H9 (cell line): ENCODE results near the gene PLAC9. TPM values are rescaled to one million over a fixed set of nuclear protein-coding genes. Genes with fewer than 3 reads are reported as not detected.

Experiments
- DNase-seq: peaks from one replicate; pipeline ENCODE4 v3.0.0-alpha.2; 2017
- H2AFZ ChIP-seq: one replicate; pipeline ENCODE4 v1.6.1; 2013; ENCODE audit warnings: mild to moderate bottlenecking, low read length, control low read depth, moderate library complexity
- H2AK5ac ChIP-seq: 2 replicates; pipeline ENCODE4 v1.6.1; 2013; ENCODE audit warnings: low read length, control low read depth, mixed read lengths; ENCODE audit not compliant: insufficient read length
- H2BK120ac ChIP-seq: one replicate; pipeline ENCODE4 v1.6.1; 2013; ENCODE audit warnings: low read depth, mild to moderate bottlenecking, low read length, control low read depth, inconsistent platforms; ENCODE audit not compliant: poor library complexity, severe bottlenecking
- H2BK12ac ChIP-seq: 2 replicates; pipeline ENCODE4 v1.6.1; 2013; ENCODE audit warnings: low read length, control low read depth, mixed read lengths, low read depth; ENCODE audit not compliant: insufficient read length
- H2BK15ac ChIP-seq: 2 replicates; pipeline ENCODE4 v1.6.1; 2013; ENCODE audit warnings: low read depth, low read length, control low read depth
- H2BK20ac ChIP-seq: one replicate; pipeline ENCODE4 v1.6.1; 2013; ENCODE audit warnings: low read depth, mild to moderate bottlenecking, low read length, control low read depth, inconsistent platforms; ENCODE audit not compliant: poor library complexity, severe bottlenecking
- H2BK5ac ChIP-seq: 2 replicates; pipeline ENCODE4 v1.6.1; 2013; ENCODE audit warnings: low read length, control low read depth, mixed read lengths; ENCODE audit not compliant: insufficient read length
- H3K14ac ChIP-seq: 2 replicates; pipeline ENCODE4 v1.6.1; 2013; ENCODE audit warnings: low read length, control low read depth; ENCODE audit not compliant: insufficient read depth
- H3K18ac ChIP-seq: 2 replicates; pipeline ENCODE4 v1.6.1; 2013; ENCODE audit warnings: low read depth, mild to moderate bottlenecking, mixed read lengths, low read length, control low read depth; ENCODE audit not compliant: insufficient read length
- H3K23ac ChIP-seq: 2 replicates; pipeline ENCODE4 v1.6.1; 2013; ENCODE audit warnings: low read length, control low read depth, mixed read lengths, low read depth; ENCODE audit not compliant: insufficient read length
- H3K23me2 ChIP-seq: 2 replicates; pipeline ENCODE4 v1.6.1; 2013; ENCODE audit warnings: low read depth, mild to moderate bottlenecking, mixed read lengths, low read length, control low read depth; ENCODE audit not compliant: insufficient read length, poor library complexity, severe bottlenecking
- H3K27ac ChIP-seq: 2 replicates; pipeline ENCODE4 v1.5.1; 2013; ENCODE audit warnings: low read length, control low read depth, mixed read lengths, low read depth; ENCODE audit not compliant: insufficient read length
- H3K27me3 ChIP-seq: 2 replicates; pipeline ENCODE4 v1.6.1; 2013; ENCODE audit warnings: low read length, control low read depth, inconsistent platforms; ENCODE audit not compliant: insufficient read depth
- H3K4ac ChIP-seq: 2 replicates; pipeline ENCODE4 v1.6.1; 2013; ENCODE audit warnings: low read depth, mild to moderate bottlenecking, control low read depth, inconsistent platforms, low read length, moderate library complexity
- H3K4me1 ChIP-seq: 2 replicates; pipeline ENCODE4 v1.6.1; 2013; ENCODE audit warnings: low read length, control low read depth, inconsistent platforms; ENCODE audit not compliant: insufficient read depth
- H3K4me2 ChIP-seq: 2 replicates; pipeline ENCODE4 v1.6.1; 2013; ENCODE audit warnings: low read length, control low read depth, mixed read lengths; ENCODE audit not compliant: insufficient read length, insufficient read depth
- H3K56ac ChIP-seq: 2 replicates; pipeline ENCODE4 v1.6.1; 2013; ENCODE audit warnings: low read depth, mild to moderate bottlenecking, mixed read lengths, low read length, control low read depth; ENCODE audit not compliant: insufficient read length
- H3K79me1 ChIP-seq: 2 replicates; pipeline ENCODE4 v1.6.1; 2013; ENCODE audit warnings: low read depth, mild to moderate bottlenecking, moderate library complexity, low read length, control low read depth, inconsistent platforms; ENCODE audit not compliant: insufficient read depth, poor library complexity, severe bottlenecking
- H3K79me2 ChIP-seq: 2 replicates; pipeline ENCODE4 v1.6.1; 2013; ENCODE audit warnings: low read length, control low read depth, inconsistent platforms; ENCODE audit not compliant: insufficient read depth
- H3K9ac ChIP-seq: 2 replicates; pipeline ENCODE4 v1.6.1; 2013; ENCODE audit warnings: low read length, control low read depth, mixed read lengths; ENCODE audit not compliant: insufficient read length; ENCODE audit errors: extremely low read depth
- H3K9me3 ChIP-seq: one replicate; pipeline ENCODE4 v1.6.1; 2013; ENCODE audit warnings: low read depth, low read length, inconsistent platforms; ENCODE audit not compliant: control insufficient read depth
- H3T11ph ChIP-seq: one replicate; pipeline ENCODE4 v1.6.1; 2013; ENCODE audit warnings: mild to moderate bottlenecking, low read length, control low read depth, inconsistent platforms
- H4K20me1 ChIP-seq: one replicate; pipeline ENCODE4 v1.6.1; 2013; ENCODE audit not compliant: control insufficient read depth, insufficient read length, insufficient read depth
- H4K5ac ChIP-seq: 2 replicates; pipeline ENCODE4 v1.6.1; 2013; ENCODE audit warnings: low read depth, mild to moderate bottlenecking, mixed read lengths, low read length, control low read depth; ENCODE audit not compliant: insufficient read length
- H4K8ac ChIP-seq: replicated peaks from 2 replicates; pipeline ENCODE4 v1.6.1; 2013; ENCODE audit warnings: low read length, control low read depth, mixed read lengths, low read depth; ENCODE audit not compliant: insufficient read length
- H4K91ac ChIP-seq: 2 replicates; pipeline ENCODE4 v1.6.1; 2013; ENCODE audit warnings: low read depth, mild to moderate bottlenecking, moderate library complexity, mixed read lengths, low read length, control low read depth; ENCODE audit not compliant: insufficient read length
- H3K27ac Mint-ChIP-seq, 3 experiments: 2 replicates in 2 of 3; 3 replicates in 1 of 3; pipeline ENCODE4 v1.8.0; 2020 to 2021; ENCODE audit warnings: mixed read lengths in 3 of 3, mild to moderate bottlenecking in 1 of 3, moderate library complexity in 1 of 3
- H3K27me3 Mint-ChIP-seq: 2 replicates; pipeline ENCODE4 v1.8.0; 2021; ENCODE audit warnings: low read depth, mild to moderate bottlenecking, moderate library complexity, mixed read lengths
- H3K36me3 Mint-ChIP-seq, 3 experiments: 2 replicates in 2 of 3; 3 replicates in 1 of 3; pipeline ENCODE4 v1.8.0; 2020 to 2021; ENCODE audit warnings: low read depth in 3 of 3, mixed read lengths in 3 of 3; ENCODE audit not compliant: insufficient read depth in 1 of 3
- H3K4me1 Mint-ChIP-seq, 2 experiments: 2 replicates each; pipeline ENCODE4 v1.8.0; 2020; ENCODE audit warnings: mixed read lengths in 2 of 2
- H3K4me3 Mint-ChIP-seq, 2 experiments: 2 replicates in 1 of 2; 3 replicates in 1 of 2; pipeline ENCODE4 v1.8.0; 2020 to 2021; ENCODE audit warnings: mild to moderate bottlenecking in 2 of 2, mixed read lengths in 2 of 2, moderate library complexity in 1 of 2
- H3K9me3 Mint-ChIP-seq, 2 experiments: 2 replicates in 1 of 2; 3 replicates in 1 of 2; pipeline ENCODE4 v1.8.0; 2020; ENCODE audit warnings: mild to moderate bottlenecking in 2 of 2, mixed read lengths in 2 of 2, moderate library complexity in 1 of 2
- WGBS: extraction: QIAGEN DNeasy Blood & Tissue Kit; methylation state at CpG from one replicate; pipeline ENCODE4 v1.1.7; 2013; ENCODE audit warnings: missing lambda C conversion rate, low lambda C conversion rate, mixed read lengths; ENCODE audit not compliant: insufficient read length; ENCODE audit errors: extremely low coverage; 5-methylcytosine and 5-hydroxymethylcytosine counted together
- total RNA-seq: library from RNA; stranded (reverse); gene quantifications from 2 replicates; pipeline ENCODE4 v1.2.1, GENCODE V29; 2021
- TF ChIP-seq, protein P1 (sequence below): fragments of 200-600 bp; sonication (generic); conservative IDR thresholded peaks from 3 replicates; pipeline ENCODE4 v1.8.0; 2021; ENCODE audit warnings: antibody characterized with exemption, mild to moderate bottlenecking

The PLAC9 gene
- total RNA-seq, 1 experiment from 2014 or later: 4.3 TPM

DNA sequence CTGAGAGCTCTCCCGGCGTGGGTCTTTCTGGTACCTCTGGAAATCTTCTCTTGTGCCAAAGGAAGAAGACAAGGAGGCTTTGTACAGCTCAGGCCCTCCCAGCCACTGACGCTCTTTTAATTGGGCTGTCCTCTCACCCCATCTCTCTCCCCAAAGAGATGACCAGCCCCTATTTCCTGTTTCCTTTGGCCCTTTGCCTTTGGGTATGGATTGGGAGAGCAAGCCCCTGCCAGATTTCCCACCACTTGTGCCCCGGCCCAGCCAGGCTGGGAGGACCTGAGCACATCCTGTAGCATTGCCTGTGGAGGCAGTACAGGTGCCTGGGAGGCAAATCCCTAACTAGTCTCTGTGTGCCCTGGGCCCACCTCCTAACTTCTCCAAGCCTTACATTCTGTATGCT is 5.7 kb upstream of the PLAC9 start:
- Histone ChIP-seq H3K14ac (no peak overlapping the region), H3T11ph (no peak overlapping the region), H3K56ac (no peak overlapping the region), H3K27me3 (no peaks in the 10 kb centered on the region), H4K91ac (no peak overlapping the region), H2BK120ac (no peak overlapping the region), H3K9ac (no peak overlapping the region), H3K27ac (no peak overlapping the region), H3K79me1 (no peaks in the 10 kb centered on the region), H2BK12ac (no peak overlapping the region), H3K9me3 (no peaks in the 10 kb centered on the region), H3K23me2 (no peaks in the 10 kb centered on the region), H3K79me2 (no peaks in the 10 kb centered on the region), H3K23ac (no peak overlapping the region), H2AK5ac (no peak overlapping the region), H3K4ac (no peak overlapping the region), H4K5ac (no peak overlapping the region), H2BK20ac (no peak overlapping the region), H3K18ac (no peak overlapping the region), H4K20me1 (no peaks in the 10 kb centered on the region), H3K4me2 (no peak overlapping the region), H3K4me1 (0 out of 2 replicates have a peak, but pooled peaks cover 3% of the 10 kb centered on the region), H2AFZ (no peak overlapping the region), H4K8ac (no peak overlapping the region), H2BK15ac (no peak overlapping the region), H2BK5ac (no peak overlapping the region)
- Mint-ChIP-seq H3K4me1 (peaks cover 10 to 12% of the 10 kb centered on the region in 2 experiments), H3K4me3 (no peak overlapping the region), H3K27ac (no peak overlapping the region; a peak in 1 of 7 replicates), H3K36me3 (no peaks in the 10 kb centered on the region), H3K9me3 (0 out of 5 replicates have a peak, but pooled peaks cover 0 to 3% of the 10 kb centered on the region in 2 experiments), H3K27me3 (peaks cover 5% of the 10 kb centered on the region)
- no CpG with 5 or more reads among the region's 4 CpGs for WGBS
- peak; percentile 56 for DNase-seq
- TF ChIP-seq, protein P1, sequence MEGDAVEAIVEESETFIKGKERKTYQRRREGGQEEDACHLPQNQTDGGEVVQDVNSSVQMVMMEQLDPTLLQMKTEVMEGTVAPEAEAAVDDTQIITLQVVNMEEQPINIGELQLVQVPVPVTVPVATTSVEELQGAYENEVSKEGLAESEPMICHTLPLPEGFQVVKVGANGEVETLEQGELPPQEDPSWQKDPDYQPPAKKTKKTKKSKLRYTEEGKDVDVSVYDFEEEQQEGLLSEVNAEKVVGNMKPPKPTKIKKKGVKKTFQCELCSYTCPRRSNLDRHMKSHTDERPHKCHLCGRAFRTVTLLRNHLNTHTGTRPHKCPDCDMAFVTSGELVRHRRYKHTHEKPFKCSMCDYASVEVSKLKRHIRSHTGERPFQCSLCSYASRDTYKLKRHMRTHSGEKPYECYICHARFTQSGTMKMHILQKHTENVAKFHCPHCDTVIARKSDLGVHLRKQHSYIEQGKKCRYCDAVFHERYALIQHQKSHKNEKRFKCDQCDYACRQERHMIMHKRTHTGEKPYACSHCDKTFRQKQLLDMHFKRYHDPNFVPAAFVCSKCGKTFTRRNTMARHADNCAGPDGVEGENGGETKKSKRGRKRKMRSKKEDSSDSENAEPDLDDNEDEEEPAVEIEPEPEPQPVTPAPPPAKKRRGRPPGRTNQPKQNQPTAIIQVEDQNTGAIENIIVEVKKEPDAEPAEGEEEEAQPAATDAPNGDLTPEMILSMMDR: no peak
